ENCODE results near the gene IGFN1. TPM values are rescaled to one million over a fixed set of nuclear protein-coding genes. Genes with fewer than 3 reads are reported as not detected.
"Not testable (repeated sequence)": the region's sequence is repeated elsewhere in the genome, so short reads cannot be mapped to it uniquely, and the experiment has no call there.

The IGFN1 gene
- total RNA-seq, 2 experiments from 2014 or later: not detected

GRCh38 chr1:201252944-201253371 lies 62.3 kb downstream of the IGFN1 start:
- ChIA-PET POLR2A (no interaction called here), CTCF (interaction anchor here (0.7 to 1.5 kb wide), 2 partner anchors 108 to 250 kb away, joined by 3 read pairs; no protein-coding TSS in a partner anchor)
- no peaks in the 10 kb centered on the region for H3K4me1 Mint-ChIP-seq
- H3K27me3 Mint-ChIP-seq: peaks cover 2% of the 10 kb centered on the region
- intact Hi-C loops (cut with DNase I, micrococcal nuclease): no loop called here
- H3K27ac Mint-ChIP-seq: no peak overlapping the region
- no peaks in the 10 kb centered on the region for H3K36me3 Mint-ChIP-seq (ENCODE audit: low read depth)
- DNase-seq (no peak), ATAC-seq (no peak)
- H3K4me3 Mint-ChIP-seq: no peak overlapping the region
- no peaks in the 10 kb centered on the region for H3K9me3 Mint-ChIP-seq (ENCODE audit: low read depth)

- Mint-ChIP-seq H3K4me3 (no peak overlapping the region), H3K27me3 (peaks cover 2% of the 10 kb centered on the region), H3K36me3 (ENCODE audit: low read depth) (no peaks in the 10 kb centered on the region), H3K27ac (no peak overlapping the region), H3K9me3 (ENCODE audit: low read depth) (no peaks in the 10 kb centered on the region), H3K4me1 (no peaks in the 10 kb centered on the region)
- DNase-seq (no peak), ATAC-seq (no peak)
- ChIA-PET POLR2A (no interaction called here), CTCF (interaction anchor here (0.7 to 1.6 kb wide), 5 partner anchors 12 to 249 kb away, joined by 3 to 9 read pairs (median 3); no protein-coding TSS in a partner anchor)
- intact Hi-C loops (cut with DNase I, micrococcal nuclease): no loop called here
Observed at GRCh38 chr1:201253411-201253810, 62.8 kb downstream of the IGFN1 start.

GRCh38 chr1:201253906-201254624 lies 63.4 kb downstream of the IGFN1 start:
- POLR2A ChIA-PET: no interaction called here
- peaks cover 2% of the 10 kb centered on the region for H3K27me3 Mint-ChIP-seq
- H3K9me3 Mint-ChIP-seq (ENCODE audit: low read depth): no peaks in the 10 kb centered on the region
- H3K27ac Mint-ChIP-seq: no peak overlapping the region
- DNase-seq (no peak), ATAC-seq (no peak)
- CTCF ChIA-PET: interaction anchor here (0.6 to 1.6 kb wide), 15 partner anchors 9 to 249 kb away, joined by 3 to 9 read pairs (median 3); no protein-coding TSS in a partner anchor
- H3K4me3 Mint-ChIP-seq: no peak overlapping the region
- H3K4me1 Mint-ChIP-seq: no peaks in the 10 kb centered on the region
- intact Hi-C loops (cut with DNase I, micrococcal nuclease): loop anchor here (1.0 kb wide), 3 partner anchors 92 to 154 kb away; no protein-coding TSS in a partner anchor
- H3K36me3 Mint-ChIP-seq (ENCODE audit: low read depth): no peaks in the 10 kb centered on the region

- ATAC-seq (peak; percentile 64), DNase-seq (peak; percentile 81)
- POLR2A ChIA-PET: no interaction called here
- no peaks in the 10 kb centered on the region for H3K36me3 Mint-ChIP-seq (ENCODE audit: low read depth)
- H3K4me3 Mint-ChIP-seq: no peak overlapping the region
- H3K27me3 Mint-ChIP-seq: peaks cover 4% of the 10 kb centered on the region
- intact Hi-C loops (cut with DNase I, micrococcal nuclease): loop anchor here (1.0 kb wide), 3 partner anchors 91 to 153 kb away; no protein-coding TSS in a partner anchor
- H3K4me1 Mint-ChIP-seq: no peaks in the 10 kb centered on the region
- CTCF ChIA-PET: interaction anchor here (0.6 to 1.6 kb wide), 13 partner anchors 8 to 248 kb away, joined by 3 to 9 read pairs (median 3); no protein-coding TSS in a partner anchor
- no peaks in the 10 kb centered on the region for H3K9me3 Mint-ChIP-seq (ENCODE audit: low read depth)
- H3K27ac Mint-ChIP-seq: no peak overlapping the region
Observed at GRCh38 chr1:201254625-201255478, 64.2 kb downstream of the IGFN1 start.

- Mint-ChIP-seq H3K4me3 (no peak overlapping the region), H3K27me3 (peaks cover 8% of the 10 kb centered on the region), H3K4me1 (peaks cover 3% of the 10 kb centered on the region), H3K9me3 (ENCODE audit: low read depth) (no peaks in the 10 kb centered on the region), H3K27ac (no peak overlapping the region), H3K36me3 (ENCODE audit: low read depth) (peaks cover 2% of the 10 kb centered on the region)
- ATAC-seq: no peak
- POLR2A ChIA-PET: no interaction called here
- intact Hi-C loops (cut with DNase I, micrococcal nuclease): no loop called here
- DNase-seq: no peak
- CTCF ChIA-PET: no interaction called here
Observed at GRCh38 chr1:201255479-201256362, 65.1 kb downstream of the IGFN1 start.

- H3K4me3 Mint-ChIP-seq; intact Hi-C loops (cut with DNase I, micrococcal nuclease); DNase-seq; POLR2A ChIA-PET; ATAC-seq; H3K27ac Mint-ChIP-seq; H3K4me1 Mint-ChIP-seq; H3K36me3 Mint-ChIP-seq (ENCODE audit: low read depth); H3K9me3 Mint-ChIP-seq (ENCODE audit: low read depth): not testable (repeated sequence)
- H3K27me3 Mint-ChIP-seq: peaks cover 14% of the 10 kb centered on the region
- CTCF ChIA-PET: interaction anchor here (1.4 kb wide), 1 partner anchor 151 kb away, joined by 3 read pairs; no protein-coding TSS in a partner anchor
Observed at GRCh38 chr1:201258132-201258531, 67.5 kb downstream of the IGFN1 start.

- Mint-ChIP-seq H3K4me3 (no peak overlapping the region), H3K9me3 (ENCODE audit: low read depth) (no peaks in the 10 kb centered on the region), H3K4me1 (peaks cover 3% of the 10 kb centered on the region), H3K27ac (no peak overlapping the region), H3K27me3 (peaks cover 14% of the 10 kb centered on the region), H3K36me3 (ENCODE audit: low read depth) (peaks cover 2% of the 10 kb centered on the region)
- intact Hi-C loops (cut with DNase I, micrococcal nuclease): no loop called here
- ATAC-seq (no peak), DNase-seq (no peak)
- ChIA-PET POLR2A (no interaction called here), CTCF (interaction anchor here (0.9 to 1.4 kb wide), 3 partner anchors 87 to 151 kb away, joined by 3 to 4 read pairs (median 3); no protein-coding TSS in a partner anchor)
Observed at GRCh38 chr1:201258763-201259230, 68.2 kb downstream of the IGFN1 start.

- Mint-ChIP-seq H3K4me3 (no peak overlapping the region), H3K27me3 (peaks cover 18% of the 10 kb centered on the region), H3K27ac (no peak overlapping the region), H3K36me3 (ENCODE audit: low read depth) (peaks cover 2% of the 10 kb centered on the region), H3K4me1 (peaks cover 3% of the 10 kb centered on the region), H3K9me3 (ENCODE audit: low read depth) (no peaks in the 10 kb centered on the region)
- DNase-seq (no peak), ATAC-seq (peak; percentile 23)
- ChIA-PET POLR2A (no interaction called here), CTCF (interaction anchor here (0.9 to 1.4 kb wide), 3 partner anchors 86 to 150 kb away, joined by 3 to 4 read pairs (median 3); no protein-coding TSS in a partner anchor)
- intact Hi-C loops (cut with DNase I, micrococcal nuclease): no loop called here
Observed at GRCh38 chr1:201259476-201260235, 69.0 kb downstream of the IGFN1 start.

GRCh38 chr1:201260236-201260590 lies 69.6 kb downstream of the IGFN1 start:
- no peak overlapping the region for H3K27ac Mint-ChIP-seq
- intact Hi-C loops (cut with DNase I, micrococcal nuclease): no loop called here
- CTCF ChIA-PET: interaction anchor here (1.3 kb wide), 1 partner anchor 86 kb away, joined by 4 read pairs; no protein-coding TSS in a partner anchor
- H3K4me1 Mint-ChIP-seq: peaks cover 3% of the 10 kb centered on the region
- H3K4me3 Mint-ChIP-seq: no peak overlapping the region
- POLR2A ChIA-PET: no interaction called here
- peaks cover 2% of the 10 kb centered on the region for H3K36me3 Mint-ChIP-seq (ENCODE audit: low read depth)
- no peaks in the 10 kb centered on the region for H3K9me3 Mint-ChIP-seq (ENCODE audit: low read depth)
- H3K27me3 Mint-ChIP-seq: peaks cover 18% of the 10 kb centered on the region
- ATAC-seq (no peak), DNase-seq (no peak)

- intact Hi-C loops (cut with DNase I, micrococcal nuclease): no loop called here
- Mint-ChIP-seq H3K9me3 (ENCODE audit: low read depth) (no peaks in the 10 kb centered on the region), H3K4me1 (peaks cover 3% of the 10 kb centered on the region), H3K36me3 (ENCODE audit: low read depth) (peaks cover 2% of the 10 kb centered on the region), H3K4me3 (no peak overlapping the region), H3K27me3 (peaks cover 22% of the 10 kb centered on the region), H3K27ac (no peak overlapping the region)
- ChIA-PET CTCF (no interaction called here), POLR2A (no interaction called here)
- DNase-seq (no peak), ATAC-seq (no peak)
Observed at GRCh38 chr1:201260648-201261311, 70.2 kb downstream of the IGFN1 start.

Measured in activated CD4-positive, alpha-beta T cell treated with anti-CD3 and anti-CD28 coated beads for 36 hours (primary cell).